KOPT-K1 (cell line): ENCODE data around the gene SMAD3.

Experiments
- H3K27ac ChIP-seq: fragments of 200-600 bp; sonication (generic); 2 replicates; pipeline ENCODE4 v1.5.1; 2016; ENCODE audit warnings: antibody characterized with exemption, mild to moderate bottlenecking, low read depth, low read length; ENCODE audit not compliant: poor library complexity, severe bottlenecking
- H3K36me3 ChIP-seq: fragments of 200-600 bp; sonication (generic); 2 replicates; pipeline ENCODE4 v1.5.1; 2017; ENCODE audit warnings: antibody characterized with exemption, mild to moderate bottlenecking, low read length, moderate library complexity; ENCODE audit not compliant: insufficient read depth
- H3K9me3 ChIP-seq: fragments of 200-600 bp; sonication (generic); 2 replicates; pipeline ENCODE4 v1.5.1; 2017; ENCODE audit warnings: antibody characterized with exemption, low read length, mild to moderate bottlenecking; ENCODE audit not compliant: insufficient read depth, poor library complexity, severe bottlenecking

Gene SMAD3

DNA sequence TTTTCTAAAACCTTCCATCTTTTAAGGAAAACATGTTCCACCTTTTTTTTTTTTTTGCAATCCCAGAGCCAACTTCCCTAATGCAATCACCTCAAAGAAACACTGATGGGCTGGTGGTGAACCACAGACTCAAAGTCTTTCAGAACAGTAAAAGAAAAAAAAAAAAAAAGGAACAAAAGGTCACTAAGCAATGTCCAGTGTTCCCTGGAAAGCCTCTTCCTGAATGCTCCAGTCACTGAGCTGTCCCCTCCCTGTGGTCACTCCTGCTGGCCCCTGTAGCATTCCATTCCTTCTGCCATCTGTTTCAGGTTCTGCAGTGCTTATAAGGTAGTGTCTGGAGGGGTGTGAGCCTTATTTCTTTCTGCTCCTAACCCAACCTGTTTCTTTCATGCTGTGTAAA lies 135.7 kb downstream of the SMAD3 start:
- Histone ChIP-seq H3K9me3 (no peaks in the 10 kb centered on the region), H3K36me3 (peaks cover 63% of the 10 kb centered on the region), H3K27ac (no peak overlapping the region)

DNA sequence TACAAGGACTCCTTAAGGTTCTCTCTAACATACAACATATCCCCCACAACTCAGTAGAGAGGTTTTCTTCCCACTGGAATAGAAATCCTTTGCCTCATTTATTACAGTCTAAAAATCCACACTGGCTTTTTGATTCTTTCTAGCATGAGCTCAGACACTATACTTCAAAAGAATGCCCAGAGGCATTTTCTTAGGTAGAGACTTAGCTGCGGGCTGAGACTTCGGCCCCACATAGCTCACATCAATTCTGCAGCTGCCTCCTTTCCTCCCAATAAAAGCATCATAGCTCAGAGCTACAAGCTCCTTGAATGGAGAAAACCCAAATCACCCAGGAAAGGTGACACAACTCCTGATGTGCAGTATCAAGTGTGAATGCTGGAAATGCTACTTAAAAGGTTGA lies 136.7 kb downstream of the SMAD3 start:
- H3K27ac ChIP-seq: no peak overlapping the region
- H3K9me3 ChIP-seq: no peaks in the 10 kb centered on the region
- H3K36me3 ChIP-seq: peaks cover 69% of the 10 kb centered on the region

DNA sequence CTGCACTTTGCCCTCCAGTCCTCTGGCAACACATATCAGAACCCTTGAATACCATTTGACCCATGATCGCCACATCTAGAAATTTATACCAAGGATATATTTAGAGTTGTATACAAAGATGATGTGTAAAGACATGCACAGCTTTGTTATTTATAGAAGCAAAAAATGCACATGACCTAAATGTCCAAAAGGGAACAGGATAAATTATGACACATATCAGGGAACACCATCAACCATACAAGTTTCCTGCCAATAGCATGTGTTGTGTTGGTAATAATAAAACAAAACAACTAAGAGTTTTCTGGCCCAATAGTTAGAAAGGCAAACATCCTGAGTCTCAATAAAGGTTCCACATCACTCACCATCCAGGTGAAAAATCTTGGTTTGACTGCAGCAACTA lies 137.6 kb downstream of the SMAD3 start:
- no peaks in the 10 kb centered on the region for H3K9me3 ChIP-seq
- no peak overlapping the region for H3K27ac ChIP-seq
- peaks cover 76% of the 10 kb centered on the region for H3K36me3 ChIP-seq

DNA sequence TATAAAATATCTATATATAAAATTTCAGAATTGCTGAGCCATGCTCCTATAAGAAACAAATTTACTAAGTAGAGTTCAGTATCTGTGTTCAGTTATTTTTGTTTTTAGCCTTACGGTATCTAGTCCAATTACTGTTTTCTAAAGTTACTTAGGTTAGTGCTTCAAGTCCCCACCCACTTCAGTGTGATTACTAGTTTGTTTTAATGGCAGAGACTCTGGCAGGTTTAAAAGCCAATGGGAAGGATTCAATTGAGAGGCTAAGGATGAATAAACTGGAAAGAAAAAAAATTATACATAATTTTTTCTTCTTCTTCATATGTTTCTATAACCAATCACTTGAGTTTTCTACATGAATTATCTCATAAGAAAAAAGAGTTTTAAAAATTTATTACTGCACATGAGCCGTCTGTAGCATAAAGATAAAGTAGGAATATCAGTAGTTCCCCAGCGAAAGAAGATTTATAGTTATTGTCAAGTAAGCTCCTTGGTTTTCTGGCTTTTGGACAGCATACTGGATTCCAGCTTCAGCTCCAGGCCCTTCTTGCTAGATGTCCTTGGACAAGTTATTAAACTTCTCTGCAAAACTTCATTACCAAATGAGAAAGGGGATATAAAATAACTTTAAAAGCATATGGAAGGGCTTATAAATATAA lies 142.3 kb downstream of the SMAD3 start:
- Histone ChIP-seq H3K36me3 (peaks cover 62% of the 10 kb centered on the region), H3K27ac (no peak overlapping the region), H3K9me3 (no peaks in the 10 kb centered on the region)

DNA sequence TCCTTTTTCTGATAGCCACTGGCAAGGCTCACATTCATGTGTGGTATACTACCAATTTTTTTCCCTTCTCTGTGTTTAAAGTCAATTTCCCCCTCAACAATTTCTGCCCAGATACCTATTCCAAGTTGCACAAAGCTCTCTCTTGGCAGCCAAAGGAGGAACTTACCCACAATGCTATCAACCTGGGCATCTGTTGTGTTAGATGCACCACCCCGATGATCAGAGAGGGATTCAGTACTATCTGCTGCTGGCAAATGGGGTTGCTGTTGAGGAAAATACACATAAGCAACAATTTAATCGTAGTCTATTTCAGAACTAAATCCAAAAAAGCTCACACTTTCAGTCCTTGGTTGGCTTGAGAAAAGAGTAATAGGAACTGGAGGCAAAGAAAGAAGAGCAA lies 143.0 kb downstream of the SMAD3 start:
- Histone ChIP-seq H3K36me3 (peaks cover 57% of the 10 kb centered on the region), H3K9me3 (no peaks in the 10 kb centered on the region), H3K27ac (no peak overlapping the region)

DNA sequence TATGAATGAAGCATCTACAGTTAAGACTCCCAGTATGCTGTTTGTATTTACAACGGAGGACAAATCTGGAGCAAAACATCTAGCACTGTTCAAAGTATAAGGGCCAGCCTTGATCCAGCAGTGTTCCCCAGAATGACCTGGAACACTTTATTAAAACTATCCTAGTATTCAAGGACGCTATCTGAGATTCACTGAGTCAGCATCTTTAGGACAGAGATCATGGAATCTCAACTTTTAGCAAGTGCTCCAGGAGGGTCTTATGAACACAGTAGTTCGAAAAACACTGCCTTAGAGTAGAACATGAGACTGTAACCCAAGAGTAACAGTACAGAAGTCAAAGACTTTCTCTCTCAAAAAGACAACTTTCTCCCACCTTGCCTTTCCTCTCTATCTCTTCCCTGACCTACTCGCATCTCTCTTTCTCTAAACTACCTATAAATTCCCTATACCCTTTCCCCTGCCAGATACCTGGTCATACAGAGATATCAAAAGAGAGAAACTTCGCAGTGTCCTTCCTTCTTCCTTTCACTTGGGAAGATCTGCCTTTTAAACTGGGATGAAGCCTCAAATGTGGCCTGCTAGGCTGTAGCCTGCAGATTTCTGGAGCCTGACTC lies 145.3 kb downstream of the SMAD3 start:
- Histone ChIP-seq H3K36me3 (peaks cover 42% of the 10 kb centered on the region), H3K9me3 (no peaks in the 10 kb centered on the region), H3K27ac (no peak overlapping the region)

DNA sequence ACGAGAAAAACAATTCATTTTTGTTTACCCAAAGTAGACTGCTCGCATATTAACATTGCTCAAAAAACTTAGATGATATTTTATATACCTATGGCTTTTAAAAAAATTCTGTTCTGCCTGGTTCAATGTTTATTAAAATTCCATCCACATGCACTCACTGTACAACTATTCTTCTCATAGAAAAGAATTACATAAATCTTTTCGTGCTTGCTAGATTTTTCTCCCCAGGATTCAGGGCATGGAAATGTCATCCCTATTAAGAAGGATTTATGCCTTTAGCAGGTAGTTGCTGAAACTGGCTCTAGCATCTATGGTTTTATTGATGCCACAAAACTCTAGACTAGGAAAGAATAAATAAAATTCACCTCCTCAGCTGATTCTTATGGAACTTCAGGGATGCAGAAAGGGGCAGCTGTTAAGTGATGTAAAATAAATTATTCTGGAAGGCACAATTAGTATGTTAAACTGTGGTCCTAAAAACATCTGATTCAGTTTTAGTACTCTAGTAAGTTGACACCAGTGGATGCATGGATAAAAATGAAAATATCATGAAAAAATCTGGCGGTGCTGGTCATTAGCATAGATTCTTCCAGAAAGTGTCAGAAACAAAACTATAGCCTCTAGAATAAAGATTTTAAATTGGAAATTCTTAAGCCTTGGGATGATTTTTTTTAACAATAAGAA lies 147.4 kb downstream of the SMAD3 start:
- Histone ChIP-seq H3K27ac (no peak overlapping the region), H3K9me3 (no peaks in the 10 kb centered on the region), H3K36me3 (peaks cover 31% of the 10 kb centered on the region)

DNA sequence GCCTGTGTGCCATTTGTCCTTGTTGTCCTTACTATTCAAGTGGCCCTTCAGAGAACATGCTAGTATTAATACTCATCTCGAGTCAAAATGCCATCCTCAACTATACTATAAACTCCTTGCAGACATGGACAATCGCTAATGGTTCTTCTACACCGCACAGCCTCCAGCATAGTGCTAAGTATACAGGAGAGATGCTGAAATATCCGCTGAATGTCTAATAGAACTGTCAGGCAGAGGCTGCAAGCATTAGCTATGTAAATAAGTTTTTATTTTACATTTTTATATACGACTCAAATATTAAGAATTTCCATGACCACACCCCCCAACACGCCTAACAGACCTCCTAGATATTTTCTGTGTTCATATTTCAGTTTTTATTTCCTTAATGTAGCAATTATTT lies 149.7 kb downstream of the SMAD3 start:
- peaks cover 23% of the 10 kb centered on the region; the same call in 1 of the 2 replicates for H3K36me3 ChIP-seq
- H3K9me3 ChIP-seq: no peaks in the 10 kb centered on the region
- H3K27ac ChIP-seq: no peak overlapping the region

DNA sequence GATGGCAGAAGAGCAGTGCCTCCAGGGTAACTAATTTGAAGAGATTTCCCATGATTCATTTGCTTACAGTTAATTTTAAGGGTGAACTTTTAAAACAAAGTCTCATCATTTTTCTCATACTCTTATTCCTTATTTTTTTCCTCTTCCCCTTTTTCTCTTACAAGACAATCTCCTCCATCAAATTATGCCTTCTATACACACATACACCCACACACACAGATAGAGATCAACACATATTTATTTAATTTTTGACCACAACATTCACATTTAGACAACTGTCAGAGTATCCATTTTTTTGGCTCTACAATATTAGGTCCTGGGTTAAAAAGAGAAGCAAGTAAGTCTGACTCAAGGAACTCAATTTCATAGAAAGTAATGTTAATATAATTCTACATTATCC lies 151.5 kb downstream of the SMAD3 start:
- H3K36me3 ChIP-seq: peaks cover 17% of the 10 kb centered on the region; the same call in 1 of the 2 replicates
- H3K27ac ChIP-seq: no peak overlapping the region
- H3K9me3 ChIP-seq: no peaks in the 10 kb centered on the region

DNA sequence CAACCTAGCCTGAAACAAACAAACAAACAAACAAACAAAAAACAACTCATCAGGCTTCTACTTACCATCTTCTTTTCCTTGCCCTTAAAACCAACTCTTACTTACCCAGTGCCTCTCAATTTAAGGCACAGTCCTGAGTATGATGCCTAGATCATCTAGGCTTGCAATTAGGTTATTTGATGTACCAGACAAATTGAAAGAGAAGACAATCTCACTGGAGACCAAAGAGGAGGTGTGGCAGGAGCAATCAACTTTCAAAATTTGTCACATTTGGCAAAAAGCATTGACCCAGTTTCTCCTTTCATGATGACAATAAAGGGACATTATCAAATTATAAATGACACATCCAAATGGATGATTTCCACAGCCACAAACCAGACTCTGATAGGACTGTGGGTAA lies 153.0 kb downstream of the SMAD3 start:
- Histone ChIP-seq H3K9me3 (no peaks in the 10 kb centered on the region), H3K36me3 (peaks cover 17% of the 10 kb centered on the region; the same call in 1 of the 2 replicates)

DNA sequence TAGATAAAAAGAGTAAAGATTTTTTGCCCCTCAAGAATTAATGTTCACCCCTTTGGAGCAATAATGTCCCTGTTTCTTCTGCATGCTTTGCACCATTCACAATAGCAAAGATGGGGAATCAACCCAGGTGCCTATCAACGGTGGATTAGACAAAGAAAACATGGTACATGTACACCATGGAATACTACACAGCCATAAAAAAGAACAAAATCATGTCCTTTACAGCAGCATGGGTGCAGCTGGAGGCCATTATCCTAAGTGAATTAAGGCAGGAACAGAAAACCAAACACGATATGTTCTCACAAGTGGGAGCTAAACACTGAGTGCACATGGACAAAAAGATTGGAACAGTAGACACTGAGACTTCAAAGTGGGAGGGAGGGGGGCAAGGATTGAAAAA lies 153.9 kb downstream of the SMAD3 start:
- H3K36me3 ChIP-seq: peaks cover 17% of the 10 kb centered on the region; the same call in 1 of the 2 replicates

More for the DNA sequence above, 153.0 kb downstream of the SMAD3 start:
- H3K27ac ChIP-seq: no peak overlapping the region

DNA sequence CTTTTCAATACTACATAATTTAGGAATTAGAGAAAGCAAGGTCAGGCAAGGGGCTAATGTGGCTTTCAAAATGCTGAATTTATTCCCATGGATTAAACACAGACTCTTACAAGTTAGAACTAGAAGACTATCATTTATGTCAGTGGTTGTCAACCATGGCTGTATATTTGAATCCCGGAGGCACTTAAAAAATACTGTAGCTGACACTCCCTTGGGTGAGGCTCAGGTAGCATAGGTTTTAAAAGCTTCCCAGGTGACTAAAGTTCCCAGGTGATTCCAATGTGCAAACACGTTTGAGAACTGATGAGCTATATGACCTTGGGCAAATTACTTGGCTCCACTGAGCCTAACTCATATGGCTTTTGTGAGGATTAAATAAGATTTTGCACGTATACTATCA lies 159.5 kb downstream of the SMAD3 start:
- peaks cover 26% of the 10 kb centered on the region for H3K36me3 ChIP-seq
- no peaks in the 10 kb centered on the region for H3K9me3 ChIP-seq
- no peak overlapping the region for H3K27ac ChIP-seq

More for the DNA sequence above, 153.9 kb downstream of the SMAD3 start:
- no peak overlapping the region for H3K27ac ChIP-seq
- no peaks in the 10 kb centered on the region for H3K9me3 ChIP-seq

DNA sequence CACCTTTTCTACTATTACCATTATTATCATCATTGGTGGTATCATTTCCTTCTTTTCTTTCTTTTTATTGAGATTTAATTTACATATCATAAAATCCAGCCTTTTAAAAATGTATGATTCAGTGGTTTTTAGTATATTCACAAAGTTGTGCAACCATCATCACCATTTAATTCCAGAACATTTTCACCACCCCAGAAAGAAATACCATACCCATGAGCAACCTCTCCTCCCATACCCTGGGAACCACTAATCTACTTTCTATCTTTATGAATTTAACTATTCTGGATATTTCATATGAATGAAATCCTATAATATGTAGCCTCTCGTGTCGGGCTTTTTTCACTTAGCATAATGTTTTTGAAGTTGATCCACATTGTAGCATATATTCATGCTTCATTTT lies 159.9 kb downstream of the SMAD3 start:
- H3K36me3 ChIP-seq: peaks cover 31% of the 10 kb centered on the region
- H3K9me3 ChIP-seq: no peaks in the 10 kb centered on the region
- H3K27ac ChIP-seq: no peak overlapping the region

DNA sequence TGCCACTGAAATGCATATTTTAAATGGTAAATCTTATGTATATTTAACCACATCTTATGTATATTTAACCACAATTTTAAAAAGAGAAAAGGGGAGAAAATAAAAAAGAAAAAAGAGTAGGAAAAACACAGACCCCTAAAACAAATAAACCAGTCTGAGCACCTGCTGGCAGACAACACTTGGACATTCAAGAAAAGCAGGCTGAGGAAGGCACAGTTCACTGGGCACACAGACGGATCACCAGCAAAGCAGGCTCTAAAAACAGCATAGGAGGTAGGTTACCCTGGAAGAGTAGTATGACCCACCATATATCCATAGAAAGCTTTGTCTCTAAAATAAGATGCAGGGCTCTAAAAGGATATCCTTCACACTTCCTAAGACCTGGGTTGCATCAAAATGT lies 162.0 kb downstream of the SMAD3 start:
- Histone ChIP-seq H3K27ac (no peak overlapping the region), H3K36me3 (peaks cover 51% of the 10 kb centered on the region), H3K9me3 (no peaks in the 10 kb centered on the region)

DNA sequence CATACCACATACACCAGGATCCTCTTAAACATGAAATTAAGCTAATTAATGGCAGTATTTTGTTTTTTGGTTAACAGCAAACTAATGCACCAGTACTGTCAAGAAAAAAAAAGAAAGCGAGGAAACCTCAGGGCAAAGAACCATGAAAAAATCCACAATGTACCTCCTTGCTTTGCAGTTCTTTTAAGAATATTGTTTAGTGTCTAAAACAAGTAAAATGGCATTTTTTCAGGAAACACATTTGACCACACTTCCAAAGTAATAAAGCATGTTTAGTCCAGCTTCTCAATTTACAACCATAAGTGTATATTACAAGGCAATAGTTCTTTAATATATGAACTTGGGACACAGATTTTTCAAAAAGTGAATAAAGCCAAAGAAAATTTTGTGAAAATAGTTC lies 162.4 kb downstream of the SMAD3 start:
- Histone ChIP-seq H3K9me3 (no peaks in the 10 kb centered on the region), H3K36me3 (peaks cover 55% of the 10 kb centered on the region), H3K27ac (no peak overlapping the region)
